Hematopoietic multipotent progenitor cell treated with erythropoietin and hydrocortisone succinate and interleukin-3 and kit ligand, for 6 days (in vitro differentiated cells): ENCODE data around the gene TNRC6B.
A peak's percentile ranks its signal among the peaks of the same experiment; 100 is the strongest.
"Not testable (repeated sequence)": the region's sequence is repeated elsewhere in the genome, so short reads cannot be mapped to it uniquely, and the experiment has no call there.

Experiments used
- DNase-seq: peaks from one replicate; pipeline ENCODE4 v3.0.0-alpha.2; 2015

The TNRC6B gene

DNA sequence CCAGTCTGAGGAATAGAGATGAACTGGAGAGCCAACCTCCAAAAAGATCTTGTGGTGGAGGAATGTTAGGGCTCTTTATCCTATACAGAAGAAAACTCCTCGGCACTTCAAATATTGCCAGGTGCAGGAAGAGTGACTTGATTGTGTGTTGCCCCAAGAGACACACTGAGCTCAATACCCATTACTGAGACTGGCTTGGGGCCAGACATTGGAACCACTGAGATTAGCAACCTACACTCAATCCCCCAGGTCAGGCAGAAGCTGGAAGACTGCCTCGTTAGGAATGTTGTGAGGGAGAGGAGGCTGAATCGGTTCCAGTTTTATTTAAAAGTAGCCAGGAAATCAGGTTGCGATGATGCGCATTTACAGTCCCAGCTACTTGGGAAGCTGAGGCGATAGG is 190.3 kb downstream of the TNRC6B start:
- DNase-seq: no peak

- no peak for DNase-seq
Observed at GRCh38 chr22:40368836-40369235, 191.1 kb downstream of the TNRC6B start.

DNA sequence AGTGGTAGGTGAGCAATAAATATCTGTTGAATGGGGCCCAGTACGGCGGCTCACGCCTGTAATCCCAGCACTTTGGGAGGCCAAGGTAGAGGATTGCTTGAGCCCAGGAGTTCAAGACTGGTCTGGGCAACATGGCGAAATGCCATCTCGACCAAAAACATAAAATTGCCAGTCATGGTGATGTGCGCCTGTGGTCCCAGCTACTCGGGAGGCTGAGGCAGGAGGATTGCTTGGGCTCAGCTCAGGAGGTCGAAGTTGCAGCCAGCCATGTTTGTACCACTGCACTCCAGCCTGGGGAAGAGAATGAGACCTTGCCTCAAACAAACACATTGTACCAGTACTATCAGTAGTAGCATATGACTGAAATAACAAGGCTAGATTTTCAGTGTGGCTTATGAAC is 196.8 kb downstream of the TNRC6B start:
- no peak for DNase-seq

- DNase-seq: no peak
Observed at GRCh38 chr22:40376149-40376548, 198.4 kb downstream of the TNRC6B start.

DNA sequence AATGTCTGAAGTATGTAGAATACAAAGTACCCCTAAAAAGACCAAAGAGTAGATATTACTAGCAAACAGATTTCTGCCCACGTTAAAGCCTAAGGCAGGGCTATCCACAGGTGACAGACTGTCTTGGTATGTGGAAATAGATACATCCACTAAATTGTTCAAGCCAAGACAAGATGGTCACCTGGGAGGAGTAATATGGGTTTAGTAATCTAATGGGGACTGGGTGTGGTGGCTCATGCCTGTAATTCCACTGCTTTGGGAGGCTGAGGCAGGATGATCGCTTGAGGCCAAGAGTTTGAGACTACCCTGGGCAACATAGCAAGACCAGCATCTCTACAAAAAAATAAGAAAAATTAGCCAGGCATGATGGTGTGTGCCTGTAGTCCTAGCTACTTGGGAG is 200.2 kb downstream of the TNRC6B start:
- no peak for DNase-seq

DNA sequence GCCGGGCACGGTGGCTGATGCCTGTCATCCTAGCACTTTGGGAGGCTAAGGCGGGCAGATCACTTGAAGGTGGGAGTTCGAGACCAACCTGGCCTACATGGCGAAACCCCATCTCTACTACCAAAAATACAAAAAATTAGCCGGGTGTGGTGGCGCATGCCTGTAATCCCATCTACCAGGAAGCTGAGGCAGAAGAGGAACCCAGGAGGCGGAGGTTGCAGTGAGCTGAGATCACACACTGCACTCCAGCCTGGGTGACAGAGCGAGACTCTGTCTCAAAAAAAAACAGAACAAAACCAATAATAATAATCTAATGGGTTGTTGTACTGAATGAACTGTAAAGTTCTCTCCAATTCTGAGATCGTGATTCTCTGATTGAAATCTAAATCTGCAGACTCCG is 200.7 kb downstream of the TNRC6B start:
- DNase-seq: not testable (repeated sequence)

DNA sequence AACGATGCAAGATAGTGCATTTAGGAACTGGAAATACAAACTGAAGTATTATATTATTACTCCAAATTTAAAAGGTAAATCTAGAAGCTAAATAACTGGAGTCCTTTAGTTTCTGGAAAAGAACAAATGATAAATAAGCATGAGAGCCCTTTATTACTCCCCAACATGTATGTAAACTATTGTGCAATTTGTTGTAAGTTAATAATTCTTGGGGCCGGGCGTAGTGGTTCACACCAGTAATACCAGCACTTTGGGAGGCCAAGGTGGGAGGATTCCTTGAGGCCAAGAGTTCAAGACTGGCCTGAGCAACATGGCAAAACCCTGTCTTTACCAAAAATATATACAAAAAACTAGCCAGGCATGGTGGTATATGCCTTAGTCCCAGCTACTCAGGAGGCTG is 203.7 kb downstream of the TNRC6B start:
- no peak for DNase-seq

DNA sequence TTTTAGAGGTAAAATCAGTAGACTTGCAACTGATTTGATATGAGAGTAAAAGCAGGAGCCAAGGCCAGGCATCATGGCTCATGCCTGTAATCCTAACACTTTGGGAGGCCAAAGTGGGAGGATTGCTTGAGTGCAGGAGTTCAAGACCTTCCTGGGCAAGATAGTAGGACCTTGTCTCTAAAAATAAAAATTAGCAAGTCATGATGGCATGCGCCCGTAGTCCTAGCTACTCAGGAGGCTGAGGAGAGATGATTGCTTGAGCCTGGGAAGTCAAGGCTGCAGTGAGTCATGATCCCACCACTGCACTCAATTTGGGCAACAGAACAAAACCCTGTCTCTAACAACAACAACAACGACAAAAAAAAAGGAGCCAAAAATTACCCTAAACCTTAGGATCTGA is 206.2 kb downstream of the TNRC6B start:
- no peak for DNase-seq

GRCh38 chr22:40385036-40385782 is 207.5 kb downstream of the TNRC6B start:
- peak; percentile 62 for DNase-seq
